ENCODE results near the gene DOK3. TPM values are rescaled to one million over a fixed set of nuclear protein-coding genes. Genes with fewer than 3 reads are reported as not detected.

The DOK3 gene
- total and polyA plus RNA-seq, 10 of the 15 experiments (the other 5 are each of a cell fraction or from before 2014, with no cell fraction given) = 6.6 to 107 (median 52.1) TPM

GRCh38 chr5:177526191-177526590, 16.6 kb upstream of the DOK3 start (continued):
- TF ChIP-seq TARDBP (IDR thresholded peaks at IDR 0.05; ENCODE audit: borderline replicate concordance) = no peak
- no peak for TF ChIP-seq SIX5 (IDR thresholded peaks at IDR 0.05; ENCODE audit: low read depth, low read length, severe bottlenecking)

GRCh38 chr5:177524941-177525655, 15.5 kb upstream of the DOK3 start:
- TF ChIP-seq, protein P1, sequence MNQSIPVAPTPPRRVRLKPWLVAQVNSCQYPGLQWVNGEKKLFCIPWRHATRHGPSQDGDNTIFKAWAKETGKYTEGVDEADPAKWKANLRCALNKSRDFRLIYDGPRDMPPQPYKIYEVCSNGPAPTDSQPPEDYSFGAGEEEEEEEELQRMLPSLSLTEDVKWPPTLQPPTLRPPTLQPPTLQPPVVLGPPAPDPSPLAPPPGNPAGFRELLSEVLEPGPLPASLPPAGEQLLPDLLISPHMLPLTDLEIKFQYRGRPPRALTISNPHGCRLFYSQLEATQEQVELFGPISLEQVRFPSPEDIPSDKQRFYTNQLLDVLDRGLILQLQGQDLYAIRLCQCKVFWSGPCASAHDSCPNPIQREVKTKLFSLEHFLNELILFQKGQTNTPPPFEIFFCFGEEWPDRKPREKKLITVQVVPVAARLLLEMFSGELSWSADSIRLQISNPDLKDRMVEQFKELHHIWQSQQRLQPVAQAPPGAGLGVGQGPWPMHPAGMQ (IDR thresholded peaks at IDR 0.05; ENCODE audit: borderline replicate concordance) = no peak
- TF ChIP-seq SREBF1 (IDR thresholded peaks at IDR 0.05; ENCODE audit: low read length) = no peak
- TF ChIP-seq BCL3 (IDR thresholded peaks at IDR 0.05; ENCODE audit: borderline replicate concordance, insufficient read depth, low read depth, low read length, poor library complexity, severe bottlenecking) = no peak
- no peak for TF ChIP-seq HDAC2 (IDR thresholded peaks at IDR 0.05)
- TF ChIP-seq SUPT20H (IDR thresholded peaks at IDR 0.05; ENCODE audit: borderline replicate concordance, control insufficient read depth, low read depth, low read length) = no peak
- no peak for TF ChIP-seq JUND (IDR thresholded peaks at IDR 0.05; ENCODE audit: low read depth, low read length)
- TF ChIP-seq DPF2 (IDR thresholded peaks at IDR 0.05) = no peak
- TF ChIP-seq POU2F2 (IDR thresholded peaks at IDR 0.05; ENCODE audit: borderline replicate concordance, low read depth, low read length) = no peak
- no peak for ATAC-seq
- Histone ChIP-seq H3K9ac (ENCODE audit: control insufficient read depth, insufficient read depth, low read length) (no peak overlapping the region), H3K27me3 (replicated peaks in 1 of 2; ENCODE audit: control insufficient read depth in 2 of 2, insufficient read depth in 2 of 2, low read length in 1 of 2) (no peaks in the 10 kb centered on the region), H3K79me2 (ENCODE audit: control insufficient read depth, insufficient read depth, low read length) (no peaks in the 10 kb centered on the region), H3K4me1 (ENCODE audit: control insufficient read depth, insufficient read depth, low read length) (no peaks in the 10 kb centered on the region; the same call in 1 of the 2 replicates), H3K4me3 (no peak overlapping the region), H3K36me3 (ENCODE audit: control insufficient read depth in 2 of 2, insufficient read depth in 2 of 2, low read length in 1 of 2) (peaks cover 5 to 14% of the 10 kb centered on the region in 2 experiments; a peak in 3 of 4 replicates), H3K4me2 (ENCODE audit: control insufficient read depth, insufficient read depth) (no peak overlapping the region), H2AFZ (ENCODE audit: control insufficient read depth, low read depth, low read length) (no peak overlapping the region), H3K27ac (ENCODE audit: control insufficient read depth, insufficient read depth) (no peak overlapping the region), H4K20me1 (ENCODE audit: control insufficient read depth, insufficient read depth) (no peaks in the 10 kb centered on the region), H3K9me3 (replicated peaks; ENCODE audit: control insufficient read depth, insufficient read depth, low read length) (no peaks in the 10 kb centered on the region)
- in situ Hi-C loops (cut with MboI) = no loop called here
- POLR2A ChIA-PET = interaction anchor here (1.0 kb wide), 1 partner anchor 9 kb away, joined by 4 read pairs; no protein-coding TSS in a partner anchor
- DNase-seq (ENCODE audit: low read depth, low spot score) = no peak
- intact Hi-C loops (cut with micrococcal nuclease; ENCODE audit: unreplicated experiment) = no loop called here
- RAD21 ChIA-PET (ENCODE audit: unreplicated experiment) = no interaction called here
- SMC1A ChIA-PET (ENCODE audit: uncharacterized antibody, unreplicated experiment) = no interaction called here
- no TSS peak for BruUV-seq (replicated peaks)
- CTCF ChIA-PET = no interaction called here
- 92% methylated on average over 7 of the region's 10 CpGs for WGBS (ENCODE audit: insufficient coverage, insufficient replicate concordance, low lambda C conversion rate, missing lambda C conversion rate)
- no peak for FAIRE-seq

Data from GM12878 (cell line).